ENCODE results near the gene STAT5B. TPM values are rescaled to one million over a fixed set of nuclear protein-coding genes. Genes with fewer than 3 reads are reported as not detected.
"Not testable (repeated sequence)": the region's sequence is repeated elsewhere in the genome, so short reads cannot be mapped to it uniquely, and the experiment has no call there.

Gene STAT5B
- 10 to 100 TPM; 92.7 to 94.4 TPM for total RNA-seq

- CTCF ChIA-PET: interaction anchor here (1.2 to 1.7 kb wide), 3 partner anchors 26 to 28 kb away, joined by 4 to 6 read pairs (median 4); no protein-coding TSS in a partner anchor
- Mint-ChIP-seq H3K36me3 (ENCODE audit: low read depth) (peaks cover 3% of the 10 kb centered on the region), H3K27ac (peak within 1 kb of the TSS; percentile 86), H3K4me1 (ENCODE audit: low read depth) (peaks cover 46% of the 10 kb centered on the region), H3K9me3 (ENCODE audit: insufficient read depth) (no peaks in the 10 kb centered on the region), H3K4me3 (peak within 1 kb of the TSS; percentile 93), H3K27me3 (ENCODE audit: low read depth) (no peaks in the 10 kb centered on the region)
- POLR2A ChIA-PET: interaction anchor here (0.9 to 11.3 kb wide), 6 partner anchors 27 to 259 kb away, joined by 3 to 128 read pairs (median 5); partner anchors contain the start of gene DNAJC7
- peak; percentile 69 for ATAC-seq
- peak; percentile 74 for DNase-seq
These were observed at the start of gene STAT5B for GRCh38 chr17:42276359-42276608. Gene STAT5B, minus strand, starts transcription at chr17:42276391. Its CDS starts 44,264 bp downstream, at chr17:42232127.

- H3K36me3 Mint-ChIP-seq (ENCODE audit: low read depth): peaks cover 59% of the 10 kb centered on the region
- no peaks in the 10 kb centered on the region for H3K27me3 Mint-ChIP-seq (ENCODE audit: low read depth)
- H3K27ac Mint-ChIP-seq: peak overlapping the region; percentile 29
- DNase-seq (no peak), ATAC-seq (no peak)
- POLR2A ChIA-PET: interaction anchor here (2.0 kb wide), 1 partner anchor 64 kb away, joined by 5 read pairs; the partner anchor contains the start of gene STAT3
- peaks cover 34% of the 10 kb centered on the region for H3K4me1 Mint-ChIP-seq (ENCODE audit: low read depth)
- no peak overlapping the region for H3K4me3 Mint-ChIP-seq
- no peaks in the 10 kb centered on the region for H3K9me3 Mint-ChIP-seq (ENCODE audit: insufficient read depth)
- CTCF ChIA-PET: interaction anchor here (0.7 to 19.4 kb wide), 6 partner anchors 12 to 203 kb away, joined by 3 to 666 read pairs (median 6); partner anchors contain the start of gene STAT3
These were observed 48.8 kb upstream of the STAT5B start for GRCh38 chr17:42325026-42325425.

GRCh38 chr17:42323268-42323773, 47.1 kb upstream of the STAT5B start:
- ATAC-seq: no peak
- Mint-ChIP-seq H3K36me3 (ENCODE audit: low read depth) (peaks cover 60% of the 10 kb centered on the region), H3K4me1 (ENCODE audit: low read depth) (peaks cover 44% of the 10 kb centered on the region), H3K4me3 (no peak overlapping the region), H3K9me3 (ENCODE audit: insufficient read depth) (no peaks in the 10 kb centered on the region), H3K27ac (peak overlapping the region; percentile 75), H3K27me3 (ENCODE audit: low read depth) (no peaks in the 10 kb centered on the region)
- ChIA-PET POLR2A (interaction anchor here (0.6 to 1.9 kb wide), 5 partner anchors 12 to 499 kb away, joined by 3 to 8 read pairs (median 6); partner anchors contain the start of gene STAT3), CTCF (interaction anchor here (0.8 to 19.4 kb wide), 27 partner anchors 8 to 213 kb away, joined by 3 to 666 read pairs (median 5); partner anchors contain the start of gene STAT3)
- no peak for DNase-seq

- DNase-seq (peak; percentile 98), ATAC-seq (peak; percentile 93)
- H3K4me1 Mint-ChIP-seq (ENCODE audit: low read depth): peaks cover 45% of the 10 kb centered on the region
- H3K27ac Mint-ChIP-seq: peak overlapping the region; percentile 75
- peaks cover 60% of the 10 kb centered on the region for H3K36me3 Mint-ChIP-seq (ENCODE audit: low read depth)
- CTCF ChIA-PET: interaction anchor here (0.6 to 19.4 kb wide), 38 partner anchors 9 to 1684 kb away, joined by 3 to 666 read pairs (median 4); partner anchors contain the start of genes CAVIN1, GHDC and STAT3
- no peaks in the 10 kb centered on the region for H3K9me3 Mint-ChIP-seq (ENCODE audit: insufficient read depth)
- H3K27me3 Mint-ChIP-seq (ENCODE audit: low read depth): no peaks in the 10 kb centered on the region
- POLR2A ChIA-PET: interaction anchor here (0.6 to 1.9 kb wide), 7 partner anchors 13 to 117 kb away, joined by 3 to 8 read pairs (median 5); partner anchors contain the start of gene STAT3
- H3K4me3 Mint-ChIP-seq: no peak overlapping the region
These were observed 46.4 kb upstream of the STAT5B start for GRCh38 chr17:42322382-42323267.

GRCh38 chr17:42321555-42321954, 45.4 kb upstream of the STAT5B start:
- ATAC-seq (no peak), DNase-seq (no peak)
- ChIA-PET CTCF (interaction anchor here (0.6 to 19.4 kb wide), 23 partner anchors 9 to 1683 kb away, joined by 3 to 666 read pairs (median 5); partner anchors contain the start of genes CAVIN1, GHDC and STAT3), POLR2A (interaction anchor here (1.2 to 1.9 kb wide), 5 partner anchors 14 to 85 kb away, joined by 3 to 8 read pairs (median 5); partner anchors contain the start of gene STAT3)
- Mint-ChIP-seq H3K4me3 (no peak overlapping the region), H3K4me1 (ENCODE audit: low read depth) (peaks cover 47% of the 10 kb centered on the region), H3K36me3 (ENCODE audit: low read depth) (peaks cover 58% of the 10 kb centered on the region), H3K9me3 (ENCODE audit: insufficient read depth) (no peaks in the 10 kb centered on the region), H3K27ac (peak overlapping the region; percentile 30), H3K27me3 (ENCODE audit: low read depth) (no peaks in the 10 kb centered on the region)

- H3K9me3 Mint-ChIP-seq (ENCODE audit: insufficient read depth); H3K27ac Mint-ChIP-seq; ATAC-seq; DNase-seq; H3K4me3 Mint-ChIP-seq; H3K27me3 Mint-ChIP-seq (ENCODE audit: low read depth): not testable (repeated sequence)
- Mint-ChIP-seq H3K36me3 (ENCODE audit: low read depth) (peaks cover 59% of the 10 kb centered on the region), H3K4me1 (ENCODE audit: low read depth) (peaks cover 65% of the 10 kb centered on the region)
- CTCF ChIA-PET: interaction anchor here (1.0 to 19.4 kb wide), 3 partner anchors 86 to 104 kb away, joined by 3 to 666 read pairs (median 18); no protein-coding TSS in a partner anchor
- POLR2A ChIA-PET: interaction anchor here (0.8 to 1.0 kb wide), 2 partner anchors 9 to 71 kb away, joined by 3 to 4 read pairs; partner anchors contain the start of gene STAT3
These were observed 41.8 kb upstream of the STAT5B start for GRCh38 chr17:42317967-42318366.

GRCh38 chr17:42317266-42317845, 41.2 kb upstream of the STAT5B start:
- Mint-ChIP-seq H3K27ac (no peak overlapping the region), H3K36me3 (ENCODE audit: low read depth) (peaks cover 56% of the 10 kb centered on the region)
- CTCF ChIA-PET: interaction anchor here (0.5 to 19.4 kb wide), 3 partner anchors 87 to 139 kb away, joined by 4 to 666 read pairs (median 18); no protein-coding TSS in a partner anchor

GRCh38 chr17:42316755-42317154, 40.6 kb upstream of the STAT5B start:
- H3K4me3 Mint-ChIP-seq: no peak overlapping the region
- H3K27me3 Mint-ChIP-seq (ENCODE audit: low read depth): no peaks in the 10 kb centered on the region
- H3K27ac Mint-ChIP-seq: peak overlapping the region; percentile 1
- CTCF ChIA-PET: interaction anchor here (3.9 to 19.4 kb wide), 2 partner anchors 87 to 94 kb away, joined by 18 to 666 read pairs; no protein-coding TSS in a partner anchor
- H3K36me3 Mint-ChIP-seq (ENCODE audit: low read depth): peaks cover 54% of the 10 kb centered on the region
- peaks cover 63% of the 10 kb centered on the region for H3K4me1 Mint-ChIP-seq (ENCODE audit: low read depth)
- DNase-seq (no peak), ATAC-seq (no peak)
- H3K9me3 Mint-ChIP-seq (ENCODE audit: insufficient read depth): no peaks in the 10 kb centered on the region
- POLR2A ChIA-PET: interaction anchor here (1.7 kb wide), 1 partner anchor 72 kb away, joined by 3 read pairs; no protein-coding TSS in a partner anchor

More at GRCh38 chr17:42317266-42317845, 41.2 kb upstream of the STAT5B start:
- ATAC-seq (no peak), DNase-seq (no peak)
- Mint-ChIP-seq H3K27me3 (ENCODE audit: low read depth) (no peaks in the 10 kb centered on the region), H3K9me3 (ENCODE audit: insufficient read depth) (no peaks in the 10 kb centered on the region), H3K4me1 (ENCODE audit: low read depth) (peaks cover 63% of the 10 kb centered on the region), H3K4me3 (no peak overlapping the region)
- POLR2A ChIA-PET: interaction anchor here (0.8 to 1.0 kb wide), 2 partner anchors 8 to 71 kb away, joined by 3 to 4 read pairs; partner anchors contain the start of gene STAT3

- Mint-ChIP-seq H3K27me3 (ENCODE audit: low read depth) (no peaks in the 10 kb centered on the region), H3K4me3 (no peak overlapping the region), H3K9me3 (ENCODE audit: insufficient read depth) (no peaks in the 10 kb centered on the region), H3K27ac (peak overlapping the region; percentile 76), H3K36me3 (ENCODE audit: low read depth) (peaks cover 57% of the 10 kb centered on the region), H3K4me1 (ENCODE audit: low read depth) (peaks cover 67% of the 10 kb centered on the region)
- no peak for DNase-seq
- CTCF ChIA-PET: interaction anchor here (1.4 to 19.4 kb wide), 3 partner anchors 88 to 202 kb away, joined by 5 to 666 read pairs (median 18); no protein-coding TSS in a partner anchor
- POLR2A ChIA-PET: interaction anchor here (0.6 to 1.7 kb wide), 5 partner anchors 12 to 216 kb away, joined by 3 to 7 read pairs (median 4); no protein-coding TSS in a partner anchor
- no peak for ATAC-seq
These were observed 39.4 kb upstream of the STAT5B start for GRCh38 chr17:42315402-42316156.

GRCh38 chr17:42313773-42314566, 37.8 kb upstream of the STAT5B start:
- peak overlapping the region; percentile 77 for H3K27ac Mint-ChIP-seq
- DNase-seq (no peak), ATAC-seq (no peak)
- ChIA-PET CTCF (interaction anchor here (0.8 to 19.4 kb wide), 12 partner anchors 8 to 213 kb away, joined by 3 to 666 read pairs (median 4); partner anchors contain the start of gene STAT3), POLR2A (interaction anchor here (0.7 to 2.0 kb wide), 6 partner anchors 26 to 92 kb away, joined by 3 to 5 read pairs (median 4); partner anchors contain the start of genes STAT3 and STAT5A)
- no peaks in the 10 kb centered on the region for H3K9me3 Mint-ChIP-seq (ENCODE audit: insufficient read depth)
- peak overlapping the region; percentile 20 for H3K4me3 Mint-ChIP-seq
- H3K36me3 Mint-ChIP-seq (ENCODE audit: low read depth): peaks cover 62% of the 10 kb centered on the region
- H3K4me1 Mint-ChIP-seq (ENCODE audit: low read depth): peaks cover 64% of the 10 kb centered on the region
- H3K27me3 Mint-ChIP-seq (ENCODE audit: low read depth): no peaks in the 10 kb centered on the region
